GM23248 (cell line): ENCODE measurements around the gene CDK7. TPM values are rescaled to one million over a fixed set of nuclear protein-coding genes. Genes with fewer than 3 reads are reported as not detected.
"Not testable (repeated sequence)": the region's sequence is repeated elsewhere in the genome, so short reads cannot be mapped to it uniquely, and the experiment has no call there.

Source experiments
- DNase-seq: peaks from one replicate; pipeline ENCODE4 v3.0.0-alpha.2; 2015
- H2AFZ ChIP-seq: fragments of 200-600 bp; sonication (generic); 2 replicates; pipeline ENCODE4 v1.6.1; 2016; ENCODE audit warnings: antibody characterized with exemption
- H3F3A ChIP-seq: fragments of 200-600 bp; sonication (generic); 2 replicates; pipeline ENCODE4 v1.6.1; 2016; ENCODE audit warnings: mild to moderate bottlenecking, antibody characterized with exemption, mixed run types; ENCODE audit not compliant: insufficient read depth
- H3K27ac ChIP-seq: fragments of 200-600 bp; sonication (generic); 2 replicates; pipeline ENCODE4 v1.5.1; 2016; ENCODE audit warnings: mild to moderate bottlenecking
- H3K27me3 ChIP-seq: fragments of 200-600 bp; sonication (generic); replicated peaks from 2 replicates; pipeline ENCODE4 v1.6.1; 2016; ENCODE audit warnings: mild to moderate bottlenecking; ENCODE audit not compliant: insufficient read depth
- H3K36me3 ChIP-seq: fragments of 200-600 bp; sonication (generic); 2 replicates; pipeline ENCODE4 v1.6.1; 2016; ENCODE audit warnings: low read depth, mild to moderate bottlenecking
- H3K4me1 ChIP-seq: fragments of 200-600 bp; sonication (generic); 2 replicates; pipeline ENCODE4 v1.6.1; 2016; ENCODE audit warnings: mild to moderate bottlenecking; ENCODE audit not compliant: insufficient read depth
- H3K4me2 ChIP-seq: fragments of 200-600 bp; sonication (generic); one replicate; pipeline ENCODE4 v1.6.1; 2016; ENCODE audit warnings: mild to moderate bottlenecking; ENCODE audit not compliant: unreplicated experiment
- H3K4me3 ChIP-seq: fragments of 200-600 bp; sonication (generic); 2 replicates; pipeline ENCODE4 v1.5.1; 2016; ENCODE audit warnings: mild to moderate bottlenecking
- H3K79me2 ChIP-seq: fragments of 200-600 bp; sonication (generic); 2 replicates; pipeline ENCODE4 v1.6.1; 2016; ENCODE audit warnings: mild to moderate bottlenecking; ENCODE audit not compliant: insufficient read depth
- H3K9ac ChIP-seq: fragments of 200-600 bp; sonication (generic); 2 replicates; pipeline ENCODE4 v1.6.1; 2016; ENCODE audit warnings: mild to moderate bottlenecking
- H3K9me2 ChIP-seq: fragments of 200-600 bp; sonication (generic); 2 replicates; pipeline ENCODE4 v1.6.1; 2016; ENCODE audit warnings: mixed run types, mild to moderate bottlenecking, moderate library complexity; ENCODE audit not compliant: insufficient read depth
- H3K9me3 ChIP-seq: fragments of 200-600 bp; sonication (generic); one replicate; pipeline ENCODE4 v1.6.1; 2017; ENCODE audit warnings: low read depth
- H4K20me1 ChIP-seq: fragments of 200-600 bp; sonication (generic); 2 replicates; pipeline ENCODE4 v1.6.0; 2016; ENCODE audit not compliant: insufficient read depth
- EZH2 ChIP-seq: fragments of 200-600 bp; sonication (generic); IDR thresholded peaks from 2 replicates; pipeline ENCODE4 v1.6.1; 2018; ENCODE audit warnings: antibody characterized with exemption, mild to moderate bottlenecking; ENCODE audit not compliant: insufficient read depth, poor library complexity, severe bottlenecking
- EZH2phosphoT487 ChIP-seq: fragments of 200-600 bp; sonication (generic); IDR thresholded peaks from 2 replicates; pipeline ENCODE4 v1.6.1; 2018; ENCODE audit warnings: antibody characterized with exemption, moderate library complexity, mild to moderate bottlenecking, low read depth; ENCODE audit not compliant: insufficient read depth
- WGBS, 2 experiments: methylation state at CpG; one replicate each; pipeline ENCODE4 v1.1.6; 2015 to 2017; ENCODE audit warnings: low lambda C conversion rate in 2 of 2, low coverage in 1 of 2; ENCODE audit errors: missing lambda C conversion rate in 2 of 2; 5-methylcytosine and 5-hydroxymethylcytosine counted together
- in situ Hi-C: fragments of 300-500 bp; cut with MboI; formaldehyde crosslinking; loops from 2 replicates; pipeline ENCODE4 v1.15.0; 2020
- polyA plus RNA-seq: library from polyadenylated mRNA; unstranded; fragments of >200 nt; fragmentation: Nextera tagmentation; extraction: Ambion mirVana; gene quantifications from 2 replicates; pipeline ENCODE4 v1.2.1, GENCODE V29; 2016
- total RNA-seq: library from RNA; depleted of rRNA; stranded (reverse); fragments of >200 nt; shearing (Covaris generic); gene quantifications from 2 replicates; pipeline ENCODE4 v1.2.3, GENCODE V29; 2014

Gene CDK7
- total and polyA plus RNA-seq, 2 experiments from 2014 or later: 55.7 to 60.4 TPM

- H3K9me3 ChIP-seq: no peaks in the 10 kb centered on the region
- H3F3A ChIP-seq: 0 out of 2 replicates have a peak, but pooled peaks cover 3% of the 10 kb centered on the region
- H3K27ac ChIP-seq: no peak overlapping the region
- no peaks in the 10 kb centered on the region for H4K20me1 ChIP-seq
- no peak overlapping the region for H2AFZ ChIP-seq
- TF ChIP-seq EZH2: no peak
- no peak for TF ChIP-seq EZH2phosphoT487
- H3K27me3 ChIP-seq: no peaks in the 10 kb centered on the region
- no peak overlapping the region for H3K9ac ChIP-seq
- no peak for DNase-seq
- H3K4me1 ChIP-seq: peaks cover 9% of the 10 kb centered on the region
- in situ Hi-C loops: no loop called here
- no peak overlapping the region for H3K4me2 ChIP-seq
- H3K9me2 ChIP-seq: no peaks in the 10 kb centered on the region
- H3K36me3 ChIP-seq: no peaks in the 10 kb centered on the region
- H3K4me3 ChIP-seq: no peak overlapping the region
- peaks cover 64% of the 10 kb centered on the region for H3K79me2 ChIP-seq
Observed at GRCh38 chr5:69219939-69220338, 14.7 kb upstream of the CDK7 start.

- H4K20me1 ChIP-seq, H3K27me3 ChIP-seq, H3K4me2 ChIP-seq, H2AFZ ChIP-seq, H3K9ac ChIP-seq, H3K9me2 ChIP-seq, H3K9me3 ChIP-seq, H3K36me3 ChIP-seq, in situ Hi-C loops, H3F3A ChIP-seq, H3K27ac ChIP-seq, DNase-seq, H3K4me3 ChIP-seq, H3K4me1 ChIP-seq: not testable (repeated sequence)
- 91 to 96% methylated on average over 17 to 18 of the region's 18 CpGs for WGBS, 2 experiments
- H3K79me2 ChIP-seq: peaks cover 68% of the 10 kb centered on the region
Observed at GRCh38 chr5:69220371-69220770, 14.3 kb upstream of the CDK7 start.

- 78 to 85% methylated on average over 8 to 9 of the region's 9 CpGs for WGBS, 2 experiments
- H3F3A ChIP-seq, H4K20me1 ChIP-seq, H3K4me1 ChIP-seq, in situ Hi-C loops, H3K9me2 ChIP-seq, H2AFZ ChIP-seq, H3K27ac ChIP-seq, H3K4me2 ChIP-seq, H3K36me3 ChIP-seq, H3K4me3 ChIP-seq, H3K27me3 ChIP-seq, H3K9me3 ChIP-seq, H3K9ac ChIP-seq, DNase-seq: not testable (repeated sequence)
- H3K79me2 ChIP-seq: peaks cover 72% of the 10 kb centered on the region
Observed at GRCh38 chr5:69220833-69221232, 13.9 kb upstream of the CDK7 start.

DNA sequence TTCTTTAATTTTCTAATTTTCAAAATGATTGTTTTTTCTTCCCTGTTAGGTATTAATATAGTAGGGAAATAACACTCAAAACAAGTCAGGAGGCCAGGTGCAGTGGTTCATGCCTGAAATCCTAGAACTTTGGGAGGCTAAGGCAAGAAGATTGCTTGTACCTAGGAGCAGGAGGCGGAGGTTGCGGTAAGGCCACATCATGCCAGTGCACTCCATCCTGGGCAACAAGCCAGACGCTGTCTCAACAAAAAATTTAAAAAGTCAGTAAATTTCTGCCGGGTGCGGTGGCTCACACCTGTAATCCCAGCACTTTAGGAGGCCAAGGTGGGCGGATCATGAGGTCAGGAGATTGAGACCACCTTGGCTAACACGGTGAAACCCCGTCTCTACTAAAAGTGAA lies 10.2 kb upstream of the CDK7 start:
- Histone ChIP-seq H3F3A (no peaks in the 10 kb centered on the region), H3K4me3 (no peak overlapping the region), H3K4me1 (no peaks in the 10 kb centered on the region), H4K20me1 (no peaks in the 10 kb centered on the region), H3K9ac (no peak overlapping the region), H3K36me3 (peaks cover 10% of the 10 kb centered on the region; the same call in 1 of the 2 replicates), H3K27me3 (no peaks in the 10 kb centered on the region), H2AFZ (no peak overlapping the region), H3K4me2 (no peak overlapping the region), H3K79me2 (peaks cover 61% of the 10 kb centered on the region), H3K27ac (no peak overlapping the region), H3K9me2 (no peaks in the 10 kb centered on the region), H3K9me3 (no peaks in the 10 kb centered on the region)
- 98 to 99% methylated on average over 8 of the region's 8 CpGs for WGBS, 2 experiments
- no peak for TF ChIP-seq EZH2
- no peak for TF ChIP-seq EZH2phosphoT487
- no peak for DNase-seq
- in situ Hi-C loops: no loop called here

GRCh38 chr5:69225860-69226259 lies 8.8 kb upstream of the CDK7 start:
- no peak overlapping the region for H3K4me3 ChIP-seq
- peaks cover 52% of the 10 kb centered on the region for H3K79me2 ChIP-seq
- no peaks in the 10 kb centered on the region for H3K9me3 ChIP-seq
- no peak overlapping the region for H2AFZ ChIP-seq
- no peaks in the 10 kb centered on the region for H3K4me1 ChIP-seq
- H3K27me3 ChIP-seq: no peaks in the 10 kb centered on the region
- H3K4me2 ChIP-seq: no peak overlapping the region
- WGBS, 2 experiments: 98 to 100% methylated on average over 4 of the region's 4 CpGs
- H3K36me3 ChIP-seq: peaks cover 18% of the 10 kb centered on the region; the same call in 1 of the 2 replicates
- H3K9ac ChIP-seq: no peak overlapping the region
- no peak for DNase-seq
- no peaks in the 10 kb centered on the region for H3K9me2 ChIP-seq
- in situ Hi-C loops: no loop called here
- no peak overlapping the region for H3K27ac ChIP-seq
- H3F3A ChIP-seq: no peaks in the 10 kb centered on the region; the same call in 1 of the 2 replicates
- H4K20me1 ChIP-seq: no peaks in the 10 kb centered on the region
- TF ChIP-seq EZH2phosphoT487 (no peak), EZH2 (no peak)
